Activated T-cell treated with anti-CD3 and anti-CD28 coated beads, Interleukin-2, amount 50 U/mL, for 4 hours (primary cell): Measurements from ENCODE around the gene POMT1. TPM values are rescaled to one million over a fixed set of nuclear protein-coding genes. Genes with fewer than 3 reads are reported as not detected.
"Not testable (repeated sequence)": the region's sequence is repeated elsewhere in the genome, so short reads cannot be mapped to it uniquely, and the experiment has no call there.

ENCODE experiments used
- ATAC-seq, 2 donors: fragments of 200-7000 bp; cut with Tn5 transposase; one replicate each; pipeline ENCODE4 v1.10.0; 2021
- DNase-seq: peaks from one replicate; pipeline ENCODE4 v3.0.0-alpha.2; 2020
- H3K27me3 Mint-ChIP-seq: one replicate; pipeline ENCODE4 v1.8.0; 2021; ENCODE audit warnings: low read depth, mixed read lengths
- H3K36me3 Mint-ChIP-seq: one replicate; pipeline ENCODE4 v1.8.0; 2022; ENCODE audit warnings: mixed read lengths; ENCODE audit not compliant: insufficient read depth
- H3K4me1 Mint-ChIP-seq: one replicate; pipeline ENCODE4 v1.8.0; 2021; ENCODE audit warnings: low read depth, mixed read lengths
- H3K4me3 Mint-ChIP-seq: one replicate; pipeline ENCODE4 v1.8.0; 2021; ENCODE audit warnings: mild to moderate bottlenecking, moderate library complexity, mixed read lengths
- H3K9me3 Mint-ChIP-seq: one replicate; pipeline ENCODE4 v1.8.0; 2021; ENCODE audit warnings: mixed read lengths
- total RNA-seq, 3 donors: library from RNA; stranded (reverse); gene quantifications; one replicate each; pipeline ENCODE4 v1.2.1, GENCODE V29; 2021

The POMT1 gene, protein sequence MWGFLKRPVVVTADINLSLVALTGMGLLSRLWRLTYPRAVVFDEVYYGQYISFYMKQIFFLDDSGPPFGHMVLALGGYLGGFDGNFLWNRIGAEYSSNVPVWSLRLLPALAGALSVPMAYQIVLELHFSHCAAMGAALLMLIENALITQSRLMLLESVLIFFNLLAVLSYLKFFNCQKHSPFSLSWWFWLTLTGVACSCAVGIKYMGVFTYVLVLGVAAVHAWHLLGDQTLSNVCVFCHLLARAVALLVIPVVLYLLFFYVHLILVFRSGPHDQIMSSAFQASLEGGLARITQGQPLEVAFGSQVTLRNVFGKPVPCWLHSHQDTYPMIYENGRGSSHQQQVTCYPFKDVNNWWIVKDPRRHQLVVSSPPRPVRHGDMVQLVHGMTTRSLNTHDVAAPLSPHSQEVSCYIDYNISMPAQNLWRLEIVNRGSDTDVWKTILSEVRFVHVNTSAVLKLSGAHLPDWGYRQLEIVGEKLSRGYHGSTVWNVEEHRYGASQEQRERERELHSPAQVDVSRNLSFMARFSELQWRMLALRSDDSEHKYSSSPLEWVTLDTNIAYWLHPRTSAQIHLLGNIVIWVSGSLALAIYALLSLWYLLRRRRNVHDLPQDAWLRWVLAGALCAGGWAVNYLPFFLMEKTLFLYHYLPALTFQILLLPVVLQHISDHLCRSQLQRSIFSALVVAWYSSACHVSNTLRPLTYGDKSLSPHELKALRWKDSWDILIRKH
- 10 to 100 TPM; 14.0 to 20.0 (median 16.5) TPM for total RNA-seq

DNA sequence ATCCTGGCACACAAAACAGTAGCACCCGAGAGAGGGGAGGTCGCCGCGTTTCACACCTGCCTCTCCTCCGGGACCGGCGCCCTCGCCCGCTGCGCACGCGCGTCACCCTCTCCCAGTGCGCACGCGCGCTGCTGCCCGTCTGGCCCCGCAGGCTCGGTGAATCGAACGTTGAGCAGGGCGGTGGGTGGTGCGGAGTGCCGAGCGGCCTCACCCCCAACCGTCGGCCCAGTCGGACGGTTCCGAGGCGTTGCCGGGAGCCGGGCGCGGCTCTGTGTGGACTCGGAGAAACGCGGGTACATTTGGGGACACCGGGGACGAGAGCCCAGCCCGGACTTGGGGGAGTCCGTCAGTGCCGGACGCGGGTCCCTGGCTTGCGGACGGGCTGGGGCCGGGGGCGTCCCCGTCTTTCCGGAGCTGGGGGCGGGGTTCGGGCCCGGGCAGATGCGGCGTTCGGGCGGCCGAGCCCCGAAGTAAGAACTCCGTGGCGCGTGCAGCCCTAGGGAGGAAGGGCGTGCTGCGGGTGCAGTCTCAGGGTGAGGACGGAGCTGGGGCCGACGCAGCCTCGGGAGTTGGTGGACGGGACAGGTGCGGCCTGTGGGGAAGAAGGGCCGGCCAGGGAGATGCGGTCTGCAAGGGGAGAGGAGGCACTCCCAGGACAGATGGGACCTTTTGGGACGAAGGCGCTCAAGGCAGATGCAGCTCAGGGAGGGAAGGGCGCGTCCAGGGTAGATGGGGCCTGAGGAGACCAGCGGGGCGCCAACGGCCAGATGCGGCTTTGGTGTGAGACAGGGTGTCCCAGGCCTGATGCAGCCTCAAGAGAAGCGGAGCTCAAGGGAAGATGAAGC, at the start of gene POMT1:
TSS of gene POMT1 (plus strand) at position 138 of the 845 bp plus-strand sequence. CDS start 1,301 bp downstream, outside the sequence.
- ATAC-seq (peak; percentile 57), DNase-seq (peak; percentile 84)
- no peaks in the 10 kb centered on the region for H3K27me3 Mint-ChIP-seq
- peaks cover 14% of the 10 kb centered on the region for H3K36me3 Mint-ChIP-seq
- H3K9me3 Mint-ChIP-seq = no peaks in the 10 kb centered on the region
- peak within 1 kb of the TSS; percentile 94 for H3K4me3 Mint-ChIP-seq
- peaks cover 58% of the 10 kb centered on the region for H3K4me1 Mint-ChIP-seq

DNA sequence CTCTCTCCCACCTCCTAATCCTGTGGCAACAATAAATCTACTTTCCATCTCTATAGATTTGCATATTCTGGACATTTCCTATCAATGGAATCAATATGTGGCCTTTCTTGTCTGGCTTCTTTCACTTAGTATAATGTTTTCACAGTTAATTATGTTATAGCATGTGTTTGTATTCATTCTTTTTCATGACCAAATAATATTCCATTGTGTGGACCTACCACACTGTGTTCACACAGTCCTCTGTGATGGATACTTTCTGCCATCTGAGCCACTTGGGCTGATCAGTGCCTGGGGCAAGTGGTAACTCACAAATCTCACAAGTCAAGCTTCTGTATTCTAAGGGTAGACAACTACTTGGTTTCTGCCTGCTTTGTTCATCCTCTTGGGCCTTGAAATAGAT, 48.7 kb upstream of the POMT1 start:
- H3K4me3 Mint-ChIP-seq = no peak overlapping the region
- no peaks in the 10 kb centered on the region for H3K27me3 Mint-ChIP-seq
- DNase-seq (no peak), ATAC-seq (no peak)
- peaks cover 23% of the 10 kb centered on the region for H3K4me1 Mint-ChIP-seq
- H3K9me3 Mint-ChIP-seq = no peaks in the 10 kb centered on the region
- peaks cover 48% of the 10 kb centered on the region for H3K36me3 Mint-ChIP-seq

DNA sequence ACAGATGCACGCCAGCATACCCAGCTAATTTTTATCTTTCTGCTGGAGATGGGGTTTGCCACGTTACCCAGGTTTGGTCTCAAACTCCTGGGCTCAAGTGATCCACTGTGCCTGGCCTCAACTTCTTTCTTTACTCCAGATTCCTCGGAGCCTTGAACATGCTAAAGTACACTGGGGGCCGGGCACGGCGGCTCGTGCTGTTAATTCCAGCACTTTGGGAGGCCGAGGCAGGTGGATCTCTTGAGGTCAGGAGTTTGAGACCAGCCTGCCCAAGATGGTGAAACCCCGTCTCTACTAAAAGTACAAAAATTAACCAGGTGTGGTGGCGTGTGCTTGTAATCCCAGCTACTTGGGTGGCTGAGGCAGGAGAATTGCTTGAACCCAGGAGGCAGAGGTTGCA, 47.1 kb upstream of the POMT1 start:
- H3K4me1 Mint-ChIP-seq = peaks cover 16% of the 10 kb centered on the region
- H3K27me3 Mint-ChIP-seq, H3K4me3 Mint-ChIP-seq, DNase-seq, ATAC-seq, H3K9me3 Mint-ChIP-seq: not testable (repeated sequence)
- H3K36me3 Mint-ChIP-seq = peaks cover 47% of the 10 kb centered on the region

DNA sequence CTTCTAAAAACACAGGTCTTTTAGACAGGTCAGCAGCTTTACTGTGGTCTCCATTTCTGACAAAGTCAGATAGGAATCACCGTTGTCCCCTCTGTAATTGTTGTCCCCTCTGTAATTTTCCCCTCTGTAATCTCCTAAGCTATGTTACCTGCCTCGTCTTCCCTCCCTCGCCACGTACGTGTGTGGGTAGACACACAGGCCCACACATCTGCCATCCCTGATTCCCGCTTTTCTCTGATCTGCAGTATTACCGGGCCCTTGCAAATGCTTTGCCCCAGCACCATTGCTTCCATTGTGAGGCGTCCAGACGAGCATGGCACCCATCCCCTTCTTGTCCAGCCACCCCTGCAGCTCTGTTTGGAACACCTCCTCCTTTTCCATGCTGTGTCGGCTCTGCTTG, 45.0 kb upstream of the POMT1 start:
- no peaks in the 10 kb centered on the region for H3K27me3 Mint-ChIP-seq
- no peak for DNase-seq
- no peak overlapping the region for H3K4me3 Mint-ChIP-seq
- peaks cover 46% of the 10 kb centered on the region for H3K36me3 Mint-ChIP-seq
- ATAC-seq = no peak
- H3K9me3 Mint-ChIP-seq = no peaks in the 10 kb centered on the region
- H3K4me1 Mint-ChIP-seq = peaks cover 8% of the 10 kb centered on the region

DNA sequence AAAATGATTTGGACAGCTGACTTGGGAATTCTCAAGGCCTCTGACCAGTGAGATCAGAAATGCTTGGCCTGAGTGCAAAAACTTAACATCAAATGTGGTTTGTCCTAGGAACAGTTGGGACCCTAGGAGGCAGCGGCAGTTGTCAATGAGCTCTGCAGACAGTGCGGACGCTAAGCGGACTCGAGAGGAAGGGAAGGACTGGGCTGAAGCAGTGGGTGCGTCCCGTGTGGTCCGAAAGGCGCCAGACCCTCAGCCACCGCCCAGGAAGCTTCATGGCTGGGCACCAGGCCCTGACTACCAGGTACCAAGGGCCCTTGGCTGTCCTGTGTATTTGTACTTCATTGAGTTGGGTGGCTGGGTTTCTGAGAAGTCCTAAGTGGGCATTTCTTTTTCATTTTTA, 43.7 kb upstream of the POMT1 start:
- Mint-ChIP-seq H3K4me1 (peaks cover 2% of the 10 kb centered on the region), H3K9me3 (no peaks in the 10 kb centered on the region), H3K36me3 (peaks cover 44% of the 10 kb centered on the region), H3K4me3 (no peak overlapping the region), H3K27me3 (no peaks in the 10 kb centered on the region)
- DNase-seq (no peak), ATAC-seq (no peak)

DNA sequence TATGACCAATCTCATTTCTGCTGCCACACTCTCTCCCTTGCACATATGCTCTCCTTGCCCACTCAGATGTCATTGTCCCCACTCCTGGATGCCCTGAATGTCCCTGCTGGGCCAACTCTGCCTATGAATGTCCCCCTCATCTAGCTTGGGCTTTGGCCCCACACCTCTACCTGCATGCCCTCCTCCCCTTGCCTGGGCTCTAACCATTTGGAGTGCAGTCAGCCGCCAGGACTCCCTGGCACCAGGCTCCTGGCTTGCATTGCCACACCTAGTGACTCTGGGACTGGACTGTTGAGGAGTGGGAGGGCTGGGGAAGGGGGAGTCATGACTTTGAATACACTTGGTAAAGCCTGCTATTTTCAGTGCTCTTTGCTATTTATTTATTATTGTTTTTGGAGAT, 41.6 kb upstream of the POMT1 start:
- H3K36me3 Mint-ChIP-seq = peaks cover 46% of the 10 kb centered on the region
- ATAC-seq (no peak), DNase-seq (no peak)
- H3K9me3 Mint-ChIP-seq = no peaks in the 10 kb centered on the region
- peaks cover 2% of the 10 kb centered on the region for H3K4me1 Mint-ChIP-seq
- H3K4me3 Mint-ChIP-seq = no peak overlapping the region
- no peaks in the 10 kb centered on the region for H3K27me3 Mint-ChIP-seq

DNA sequence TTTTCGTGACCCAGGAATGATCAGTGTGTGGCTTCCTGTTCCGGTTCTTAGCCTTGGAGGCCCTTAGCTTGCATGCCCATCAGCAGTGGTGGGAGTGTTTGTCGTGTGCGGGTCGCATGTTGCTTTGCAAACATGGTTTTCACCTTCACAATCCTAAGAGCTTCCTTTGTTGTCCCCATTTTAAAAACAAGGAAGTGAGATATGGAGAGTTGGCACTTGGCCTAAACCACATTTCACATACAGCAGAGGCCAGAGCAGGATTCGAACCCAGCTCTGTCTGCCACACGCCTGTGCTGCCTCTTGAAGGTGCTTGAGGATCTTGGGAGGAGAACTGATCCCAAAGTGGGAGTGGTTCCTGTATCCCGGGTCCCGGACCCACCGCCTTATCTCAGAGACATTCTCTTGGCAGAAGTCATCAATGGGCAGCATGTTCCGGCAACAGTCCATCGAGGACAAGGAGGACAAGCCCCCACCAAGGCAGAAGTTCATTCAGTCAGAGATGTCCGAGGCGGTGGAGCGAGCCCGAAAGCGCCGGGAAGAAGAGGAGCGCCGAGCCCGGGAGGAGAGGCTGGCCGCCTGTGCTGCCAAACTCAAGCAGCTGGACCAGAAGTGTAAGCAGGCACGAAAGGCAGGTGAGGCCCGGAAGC, 38.2 kb upstream of the POMT1 start:
- ATAC-seq (no peak), DNase-seq (no peak)
- Mint-ChIP-seq H3K36me3 (peaks cover 41% of the 10 kb centered on the region), H3K27me3 (no peaks in the 10 kb centered on the region), H3K4me1 (peaks cover 2% of the 10 kb centered on the region), H3K9me3 (no peaks in the 10 kb centered on the region), H3K4me3 (no peak overlapping the region)

DNA sequence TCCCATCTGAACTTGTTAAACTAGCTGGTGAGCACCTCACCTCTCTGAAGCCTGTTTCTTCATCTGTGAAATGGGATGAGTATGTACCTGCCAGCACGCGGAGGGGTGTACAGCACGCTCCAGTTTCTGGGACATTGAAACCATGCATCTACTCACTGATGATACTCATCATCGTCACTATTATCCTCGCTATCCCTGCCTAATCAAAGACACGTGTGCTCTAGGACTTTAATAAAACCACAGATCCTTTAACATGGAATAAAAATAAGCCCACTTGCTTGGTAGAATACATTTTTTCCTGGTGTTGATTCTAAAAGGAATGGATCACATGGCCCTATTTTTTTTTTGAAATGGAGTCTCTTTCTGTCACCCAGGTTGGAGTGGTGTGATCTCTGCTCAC, 37.3 kb upstream of the POMT1 start:
- H3K4me3 Mint-ChIP-seq = no peak overlapping the region
- DNase-seq = no peak
- H3K36me3 Mint-ChIP-seq = peaks cover 44% of the 10 kb centered on the region
- ATAC-seq = no peak
- peaks cover 2% of the 10 kb centered on the region for H3K4me1 Mint-ChIP-seq
- no peaks in the 10 kb centered on the region for H3K9me3 Mint-ChIP-seq
- no peaks in the 10 kb centered on the region for H3K27me3 Mint-ChIP-seq

DNA sequence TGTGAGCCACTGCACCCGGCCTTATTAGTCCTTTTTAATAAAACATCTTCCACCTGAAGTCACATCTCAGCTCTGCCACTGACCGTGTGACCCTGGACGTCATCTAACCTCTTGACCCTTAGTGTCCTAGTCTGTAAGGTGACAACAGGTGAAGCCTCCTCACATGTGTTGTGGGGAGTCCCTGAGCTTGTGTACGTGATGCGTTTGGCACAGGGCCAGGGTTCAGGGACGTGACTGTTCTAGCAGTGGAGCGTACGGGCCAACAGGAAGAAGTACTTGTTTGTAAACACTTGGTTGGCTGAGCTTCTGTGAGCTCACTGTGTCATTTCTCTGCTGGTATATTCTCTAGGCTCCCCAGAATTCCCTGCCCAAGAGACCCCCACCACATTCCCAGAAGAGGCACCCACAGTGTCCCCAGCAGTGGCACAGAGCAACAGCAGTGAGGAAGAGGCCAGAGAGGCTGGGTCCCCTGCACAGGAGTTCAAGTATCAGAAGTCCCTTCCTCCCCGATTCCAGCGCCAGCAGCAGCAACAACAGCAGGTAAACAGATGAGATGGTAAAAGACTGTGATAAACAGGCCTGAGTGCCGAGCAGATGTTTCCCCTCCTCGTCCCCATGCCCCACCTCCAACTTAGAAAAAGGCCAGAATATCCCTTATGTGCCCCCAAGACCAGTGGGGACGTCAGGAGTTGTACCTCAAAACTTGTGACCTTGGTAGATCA, 35.3 kb upstream of the POMT1 start:
- ATAC-seq (no peak), DNase-seq (no peak)
- peaks cover 41% of the 10 kb centered on the region for H3K36me3 Mint-ChIP-seq
- no peaks in the 10 kb centered on the region for H3K27me3 Mint-ChIP-seq
- H3K4me1 Mint-ChIP-seq = no peaks in the 10 kb centered on the region
- H3K4me3 Mint-ChIP-seq = no peak overlapping the region
- no peaks in the 10 kb centered on the region for H3K9me3 Mint-ChIP-seq

DNA sequence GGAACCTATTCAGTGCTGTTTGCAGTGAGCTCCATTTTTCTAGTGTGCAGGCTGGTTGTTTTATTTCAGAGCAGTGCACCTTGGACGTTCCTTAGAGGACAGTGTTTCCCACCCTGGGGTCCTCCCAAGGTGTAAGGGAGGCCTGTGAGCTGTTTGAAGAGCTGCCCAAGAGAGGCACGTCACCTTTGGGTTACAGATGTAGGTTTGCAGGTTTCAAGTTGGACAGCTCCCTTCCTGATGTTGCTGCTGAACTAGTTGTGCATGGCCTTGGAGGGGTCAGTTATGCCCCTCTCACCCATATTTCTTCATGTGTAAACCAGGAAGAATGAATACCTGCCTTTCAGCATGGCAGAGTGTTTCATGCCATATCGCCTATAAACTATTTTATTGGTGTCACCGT, 34.7 kb upstream of the POMT1 start:
- Mint-ChIP-seq H3K36me3 (peaks cover 45% of the 10 kb centered on the region), H3K4me3 (no peak overlapping the region), H3K4me1 (peaks cover 1% of the 10 kb centered on the region), H3K27me3 (no peaks in the 10 kb centered on the region), H3K9me3 (no peaks in the 10 kb centered on the region)
- ATAC-seq = no peak
- DNase-seq = no peak

DNA sequence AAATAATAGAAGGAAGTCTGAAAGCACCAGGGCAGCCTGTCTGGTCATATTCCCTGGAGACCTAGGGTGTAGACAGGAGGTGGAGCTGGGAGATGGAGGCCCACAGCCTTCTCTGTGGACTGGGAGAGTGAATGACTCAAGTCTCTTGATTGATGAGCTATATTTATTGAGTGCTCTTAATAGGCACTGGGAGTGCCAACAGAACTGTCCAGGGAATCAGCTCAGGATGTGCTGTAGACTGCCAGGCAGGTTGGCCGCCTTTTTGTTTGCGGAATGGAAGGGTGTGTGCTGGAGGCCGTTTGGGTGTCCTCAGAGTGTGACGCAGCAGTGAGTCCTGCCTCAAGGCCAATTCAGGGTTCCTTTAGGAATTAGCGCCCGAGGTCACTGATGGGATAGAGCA, 33.4 kb upstream of the POMT1 start:
- ATAC-seq (no peak), DNase-seq (no peak)
- Mint-ChIP-seq H3K9me3 (no peaks in the 10 kb centered on the region), H3K4me1 (peaks cover 1% of the 10 kb centered on the region), H3K36me3 (peaks cover 48% of the 10 kb centered on the region), H3K27me3 (no peaks in the 10 kb centered on the region), H3K4me3 (no peak overlapping the region)

DNA sequence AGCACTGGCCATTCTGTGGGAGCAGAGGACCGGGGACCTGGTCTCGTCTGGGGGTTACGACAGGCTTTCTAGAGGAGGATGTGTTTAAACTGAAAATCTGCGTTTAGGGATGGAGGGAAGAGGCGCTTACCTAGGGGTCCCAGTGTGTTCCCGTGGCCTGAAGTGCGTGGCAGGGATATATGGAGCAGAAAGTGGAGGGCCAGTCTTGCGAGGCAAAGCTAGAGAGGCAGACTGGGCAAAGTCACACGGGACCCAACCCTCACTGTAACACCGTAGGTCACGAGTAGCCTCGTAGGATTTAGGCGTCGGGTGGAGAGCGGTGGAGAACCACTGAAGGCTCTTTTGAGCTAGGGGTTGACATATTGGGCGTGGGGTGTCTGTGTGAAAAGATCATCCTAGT, 32.8 kb upstream of the POMT1 start:
- H3K9me3 Mint-ChIP-seq = no peaks in the 10 kb centered on the region
- H3K4me1 Mint-ChIP-seq = peaks cover 1% of the 10 kb centered on the region
- H3K36me3 Mint-ChIP-seq = peaks cover 50% of the 10 kb centered on the region
- ATAC-seq (no peak), DNase-seq (no peak)
- no peaks in the 10 kb centered on the region for H3K27me3 Mint-ChIP-seq
- no peak overlapping the region for H3K4me3 Mint-ChIP-seq

DNA sequence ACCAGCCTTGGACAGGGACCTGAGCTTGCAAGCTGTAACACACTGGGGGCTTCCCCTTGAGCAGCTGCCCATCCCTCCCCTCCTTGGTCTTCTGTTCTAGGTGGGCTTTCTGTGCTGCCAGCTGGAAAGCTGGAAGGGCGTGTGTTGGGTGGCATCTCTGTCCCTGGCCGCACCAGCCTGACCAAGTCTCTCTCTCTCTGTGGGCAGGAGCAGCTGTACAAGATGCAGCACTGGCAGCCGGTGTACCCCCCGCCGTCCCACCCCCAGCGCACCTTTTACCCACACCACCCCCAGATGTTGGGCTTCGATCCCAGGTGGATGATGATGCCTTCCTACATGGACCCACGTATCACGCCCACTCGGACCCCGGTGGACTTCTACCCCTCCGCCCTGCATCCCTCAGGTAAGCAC, 32.1 kb upstream of the POMT1 start:
- H3K36me3 Mint-ChIP-seq = peaks cover 46% of the 10 kb centered on the region

More for the DNA sequence above, 32.1 kb upstream of the POMT1 start:
- Mint-ChIP-seq H3K4me3 (no peak overlapping the region), H3K9me3 (no peaks in the 10 kb centered on the region), H3K27me3 (no peaks in the 10 kb centered on the region), H3K4me1 (peaks cover 1% of the 10 kb centered on the region)
- no peak for DNase-seq
- ATAC-seq = no peak
